Measurements from ENCODE around the gene SLIT1. TPM values are rescaled to one million over a fixed set of nuclear protein-coding genes. Genes with fewer than 3 reads are reported as not detected.
A peak's percentile ranks its signal among the peaks of the same experiment; 100 is the strongest.

The SLIT1 gene
- total RNA-seq, 1 experiment from 2014 or later = 1.0 TPM

GRCh38 chr10:97074256-97075145, 111.3 kb downstream of the SLIT1 start:
- Histone ChIP-seq H3K4me1 (ENCODE audit: low read length) (no peaks in the 10 kb centered on the region), H3K9me3 (ENCODE audit: low read length) (no peaks in the 10 kb centered on the region), H3K36me3 (ENCODE audit: insufficient read depth, low read length) (no peaks in the 10 kb centered on the region), H3K4me2 (ENCODE audit: low read depth, low read length, poor library complexity, severe bottlenecking) (no peak overlapping the region), H3K4me3 (ENCODE audit: low read length) (no peak overlapping the region), H3K27ac (ENCODE audit: low read length) (no peak overlapping the region), H3K27me3 (ENCODE audit: low read length) (no peaks in the 10 kb centered on the region), H3K9ac (ENCODE audit: low read length) (no peak overlapping the region), H3K9me2 (replicated peaks; ENCODE audit: insufficient read depth, low read length) (no peaks in the 10 kb centered on the region), H4K20me1 (ENCODE audit: insufficient read depth, low read depth, low read length) (no peaks in the 10 kb centered on the region), H2AFZ (ENCODE audit: low read length) (no peak overlapping the region), H3K79me2 (ENCODE audit: low read length) (no peaks in the 10 kb centered on the region)
- no peak for DNase-seq

GRCh38 chr10:97072851-97073665, 112.7 kb downstream of the SLIT1 start:
- Histone ChIP-seq H3K9me2 (replicated peaks; ENCODE audit: insufficient read depth, low read length) (no peaks in the 10 kb centered on the region), H3K79me2 (ENCODE audit: low read length) (no peaks in the 10 kb centered on the region), H3K9ac (ENCODE audit: low read length) (no peak overlapping the region), H3K4me3 (ENCODE audit: low read length) (no peak overlapping the region), H3K4me1 (ENCODE audit: low read length) (no peaks in the 10 kb centered on the region), H3K27me3 (ENCODE audit: low read length) (no peaks in the 10 kb centered on the region), H3K27ac (ENCODE audit: low read length) (no peak overlapping the region), H3K36me3 (ENCODE audit: insufficient read depth, low read length) (no peaks in the 10 kb centered on the region), H3K4me2 (ENCODE audit: low read depth, low read length, poor library complexity, severe bottlenecking) (no peak overlapping the region), H4K20me1 (ENCODE audit: insufficient read depth, low read depth, low read length) (no peaks in the 10 kb centered on the region), H3K9me3 (ENCODE audit: low read length) (no peaks in the 10 kb centered on the region), H2AFZ (ENCODE audit: low read length) (no peak overlapping the region)
- peak; percentile 88 for DNase-seq

GRCh38 chr10:97071496-97071895, 114.3 kb downstream of the SLIT1 start:
- Histone ChIP-seq H3K4me1 (ENCODE audit: low read length) (no peaks in the 10 kb centered on the region), H4K20me1 (ENCODE audit: insufficient read depth, low read depth, low read length) (no peaks in the 10 kb centered on the region), H3K9me3 (ENCODE audit: low read length) (no peaks in the 10 kb centered on the region), H3K9me2 (replicated peaks; ENCODE audit: insufficient read depth, low read length) (no peaks in the 10 kb centered on the region), H2AFZ (ENCODE audit: low read length) (no peak overlapping the region), H3K27ac (ENCODE audit: low read length) (no peak overlapping the region), H3K4me3 (ENCODE audit: low read length) (no peak overlapping the region), H3K9ac (ENCODE audit: low read length) (no peak overlapping the region), H3K36me3 (ENCODE audit: insufficient read depth, low read length) (no peaks in the 10 kb centered on the region), H3K79me2 (ENCODE audit: low read length) (no peaks in the 10 kb centered on the region), H3K4me2 (ENCODE audit: low read depth, low read length, poor library complexity, severe bottlenecking) (no peak overlapping the region), H3K27me3 (ENCODE audit: low read length) (no peaks in the 10 kb centered on the region)
- no peak for DNase-seq

DNA sequence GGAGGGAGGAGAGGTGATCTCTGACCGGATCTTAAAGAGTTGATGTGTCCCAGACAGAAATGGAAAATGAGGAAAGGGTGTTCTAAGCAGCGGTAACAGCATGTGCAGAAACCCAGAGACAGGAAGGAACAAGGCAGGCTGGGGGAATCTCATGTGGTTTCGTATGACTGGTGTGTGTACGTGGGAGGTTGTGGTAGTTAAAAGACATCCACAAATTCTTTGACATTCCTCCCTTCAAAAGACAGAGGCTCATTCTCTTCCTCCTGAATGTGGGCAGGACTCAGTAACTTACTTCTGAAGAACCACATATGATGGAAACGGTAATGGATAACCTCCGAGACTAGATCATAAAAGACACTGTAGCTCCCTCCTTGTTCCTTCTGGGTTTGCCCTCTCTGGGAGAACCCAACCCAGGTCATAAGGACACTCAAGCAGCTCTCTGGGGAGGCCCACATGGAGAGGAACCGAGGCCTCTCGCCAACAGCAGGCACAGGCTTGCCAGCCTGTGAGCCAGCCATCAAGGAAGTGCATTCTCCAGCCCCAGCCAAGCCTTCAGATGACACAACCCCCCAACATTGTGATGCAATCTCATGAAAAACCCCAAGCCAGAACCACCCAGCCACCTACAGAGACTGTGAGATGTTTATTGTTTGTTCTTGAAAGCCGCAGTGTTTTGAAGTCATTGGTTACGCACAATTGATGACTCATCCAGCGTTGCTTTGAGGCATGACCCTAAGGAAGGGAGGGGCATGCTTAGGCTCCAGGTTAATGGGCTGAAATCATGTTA, 116.0 kb downstream of the SLIT1 start:
- DNase-seq = no peak
- H3K4me2 ChIP-seq (ENCODE audit: low read depth, low read length, poor library complexity, severe bottlenecking) = no peak overlapping the region

GRCh38 chr10:97069026-97069425, 116.7 kb downstream of the SLIT1 start:
- H3K4me1 ChIP-seq (ENCODE audit: low read length) = no peaks in the 10 kb centered on the region
- H3K36me3 ChIP-seq (ENCODE audit: insufficient read depth, low read length) = no peaks in the 10 kb centered on the region
- H3K4me3 ChIP-seq (ENCODE audit: low read length) = no peak overlapping the region
- no peaks in the 10 kb centered on the region for H4K20me1 ChIP-seq (ENCODE audit: insufficient read depth, low read depth, low read length)
- H3K79me2 ChIP-seq (ENCODE audit: low read length) = no peaks in the 10 kb centered on the region
- no peak overlapping the region for H3K4me2 ChIP-seq (ENCODE audit: low read depth, low read length, poor library complexity, severe bottlenecking)
- no peaks in the 10 kb centered on the region for H3K27me3 ChIP-seq (ENCODE audit: low read length)
- H3K9ac ChIP-seq (ENCODE audit: low read length) = no peak overlapping the region
- no peak for DNase-seq
- no peak overlapping the region for H3K27ac ChIP-seq (ENCODE audit: low read length)
- H3K9me3 ChIP-seq (ENCODE audit: low read length) = no peaks in the 10 kb centered on the region
- no peak overlapping the region for H2AFZ ChIP-seq (ENCODE audit: low read length)
- H3K9me2 ChIP-seq (replicated peaks; ENCODE audit: insufficient read depth, low read length) = no peaks in the 10 kb centered on the region

More for the DNA sequence above, 116.0 kb downstream of the SLIT1 start:
- Histone ChIP-seq H3K27ac (ENCODE audit: low read length) (no peak overlapping the region), H4K20me1 (ENCODE audit: insufficient read depth, low read depth, low read length) (no peaks in the 10 kb centered on the region), H2AFZ (ENCODE audit: low read length) (no peak overlapping the region), H3K9me3 (ENCODE audit: low read length) (no peaks in the 10 kb centered on the region), H3K9me2 (replicated peaks; ENCODE audit: insufficient read depth, low read length) (no peaks in the 10 kb centered on the region), H3K4me3 (ENCODE audit: low read length) (no peak overlapping the region), H3K4me1 (ENCODE audit: low read length) (no peaks in the 10 kb centered on the region), H3K36me3 (ENCODE audit: insufficient read depth, low read length) (no peaks in the 10 kb centered on the region), H3K79me2 (ENCODE audit: low read length) (no peaks in the 10 kb centered on the region), H3K27me3 (ENCODE audit: low read length) (no peaks in the 10 kb centered on the region), H3K9ac (ENCODE audit: low read length) (no peak overlapping the region)

GRCh38 chr10:97067716-97068391, 117.9 kb downstream of the SLIT1 start:
- Histone ChIP-seq H4K20me1 (ENCODE audit: insufficient read depth, low read depth, low read length) (no peaks in the 10 kb centered on the region), H3K4me2 (ENCODE audit: low read depth, low read length, poor library complexity, severe bottlenecking) (no peak overlapping the region), H3K36me3 (ENCODE audit: insufficient read depth, low read length) (no peaks in the 10 kb centered on the region), H2AFZ (ENCODE audit: low read length) (no peak overlapping the region), H3K27ac (ENCODE audit: low read length) (no peak overlapping the region), H3K4me3 (ENCODE audit: low read length) (no peak overlapping the region), H3K9me2 (replicated peaks; ENCODE audit: insufficient read depth, low read length) (no peaks in the 10 kb centered on the region), H3K4me1 (ENCODE audit: low read length) (no peaks in the 10 kb centered on the region), H3K27me3 (ENCODE audit: low read length) (no peaks in the 10 kb centered on the region), H3K79me2 (ENCODE audit: low read length) (no peaks in the 10 kb centered on the region), H3K9ac (ENCODE audit: low read length) (no peak overlapping the region), H3K9me3 (ENCODE audit: low read length) (no peaks in the 10 kb centered on the region)
- peak; percentile 51 for DNase-seq

- Histone ChIP-seq H3K9me3 (ENCODE audit: low read length) (no peaks in the 10 kb centered on the region), H3K4me1 (ENCODE audit: low read length) (no peaks in the 10 kb centered on the region), H3K9ac (ENCODE audit: low read length) (no peak overlapping the region), H3K36me3 (ENCODE audit: insufficient read depth, low read length) (no peaks in the 10 kb centered on the region), H3K79me2 (ENCODE audit: low read length) (no peaks in the 10 kb centered on the region), H2AFZ (ENCODE audit: low read length) (no peak overlapping the region), H3K4me2 (ENCODE audit: low read depth, low read length, poor library complexity, severe bottlenecking) (no peak overlapping the region), H3K27ac (ENCODE audit: low read length) (no peak overlapping the region), H3K9me2 (replicated peaks; ENCODE audit: insufficient read depth, low read length) (no peaks in the 10 kb centered on the region), H3K27me3 (ENCODE audit: low read length) (no peaks in the 10 kb centered on the region), H3K4me3 (ENCODE audit: low read length) (no peak overlapping the region), H4K20me1 (ENCODE audit: insufficient read depth, low read depth, low read length) (no peaks in the 10 kb centered on the region)
- no peak for DNase-seq
Observed at GRCh38 chr10:97066877-97067555, 118.7 kb downstream of the SLIT1 start.
